Nephron (organoid): ENCODE data around the gene AFAP1L1.

Experiments
- H3K27ac Mint-ChIP-seq, 3 experiments: 2 replicates each; pipeline ENCODE4 v1.8.0; 2020; ENCODE audit warnings: mixed read lengths in 3 of 3, mild to moderate bottlenecking in 2 of 3, moderate library complexity in 1 of 3
- H3K27me3 Mint-ChIP-seq: 2 replicates; pipeline ENCODE4 v1.8.0; 2021; ENCODE audit warnings: low read depth, mild to moderate bottlenecking, moderate library complexity, mixed read lengths
- H3K36me3 Mint-ChIP-seq: 2 replicates; pipeline ENCODE4 v1.8.0; 2020; ENCODE audit warnings: low read depth, mixed read lengths
- H3K4me1 Mint-ChIP-seq: 2 replicates; pipeline ENCODE4 v1.8.0; 2020; ENCODE audit warnings: mixed read lengths
- H3K4me3 Mint-ChIP-seq, 3 experiments: 2 replicates each; pipeline ENCODE4 v1.8.0; 2020; ENCODE audit warnings: mild to moderate bottlenecking in 3 of 3, mixed read lengths in 3 of 3, moderate library complexity in 2 of 3
- H3K9me3 Mint-ChIP-seq: 2 replicates; pipeline ENCODE4 v1.8.0; 2020; ENCODE audit warnings: mixed read lengths
- CTCF ChIP-seq, 3 experiments: fragments of 200-600 bp; sonication (generic); IDR thresholded peaks; one replicate each; pipeline ENCODE4 v1.5.0; 2021; ENCODE audit warnings: antibody characterized with exemption in 3 of 3; ENCODE audit not compliant: unreplicated experiment in 3 of 3

The AFAP1L1 gene

GRCh38 chr5:149282966-149283332 lies 11.3 kb downstream of the AFAP1L1 start:
- Mint-ChIP-seq H3K27ac (no peak overlapping the region), H3K4me3 (no peak overlapping the region), H3K4me1 (peaks cover 52% of the 10 kb centered on the region), H3K27me3 (peaks cover 15% of the 10 kb centered on the region), H3K9me3 (no peaks in the 10 kb centered on the region), H3K36me3 (no peaks in the 10 kb centered on the region)
- TF ChIP-seq CTCF (IDR thresholded peaks at IDR 0.05; ENCODE audit: unreplicated experiment in 3 of 3): no peak

GRCh38 chr5:149283626-149284480 lies 12.2 kb downstream of the AFAP1L1 start:
- Mint-ChIP-seq H3K27ac (no peak overlapping the region), H3K9me3 (no peaks in the 10 kb centered on the region), H3K27me3 (peaks cover 15% of the 10 kb centered on the region), H3K4me3 (peak overlapping the region in 2 of 3 experiments; percentile 5 to 31), H3K4me1 (peaks cover 46% of the 10 kb centered on the region), H3K36me3 (no peaks in the 10 kb centered on the region)
- no peak for TF ChIP-seq CTCF (IDR thresholded peaks at IDR 0.05; ENCODE audit: unreplicated experiment in 3 of 3)

GRCh38 chr5:149284501-149284900 lies 12.8 kb downstream of the AFAP1L1 start:
- H3K9me3 Mint-ChIP-seq: no peaks in the 10 kb centered on the region
- H3K27me3 Mint-ChIP-seq: peaks cover 15% of the 10 kb centered on the region
- no peak overlapping the region for H3K4me3 Mint-ChIP-seq
- no peak for TF ChIP-seq CTCF (IDR thresholded peaks at IDR 0.05; ENCODE audit: unreplicated experiment in 3 of 3)
- H3K4me1 Mint-ChIP-seq: peaks cover 48% of the 10 kb centered on the region
- H3K36me3 Mint-ChIP-seq: no peaks in the 10 kb centered on the region
- no peak overlapping the region for H3K27ac Mint-ChIP-seq

GRCh38 chr5:149285153-149285552 lies 13.5 kb downstream of the AFAP1L1 start:
- Mint-ChIP-seq H3K4me3 (no peak overlapping the region), H3K36me3 (no peaks in the 10 kb centered on the region), H3K4me1 (peaks cover 45% of the 10 kb centered on the region), H3K27me3 (peaks cover 15% of the 10 kb centered on the region), H3K27ac (no peak overlapping the region), H3K9me3 (no peaks in the 10 kb centered on the region)
- TF ChIP-seq CTCF (IDR thresholded peaks at IDR 0.05; ENCODE audit: unreplicated experiment in 3 of 3): no peak

GRCh38 chr5:149288436-149288835 lies 16.8 kb downstream of the AFAP1L1 start:
- Mint-ChIP-seq H3K36me3 (no peaks in the 10 kb centered on the region), H3K27me3 (peaks cover 14% of the 10 kb centered on the region), H3K27ac (peak overlapping the region in 2 of 3 experiments; percentile 8 to 27), H3K4me1 (peaks cover 22% of the 10 kb centered on the region), H3K4me3 (no peak overlapping the region), H3K9me3 (no peaks in the 10 kb centered on the region)
- TF ChIP-seq CTCF (IDR thresholded peaks at IDR 0.05; ENCODE audit: unreplicated experiment in 3 of 3): no peak

GRCh38 chr5:149289301-149289700 lies 17.6 kb downstream of the AFAP1L1 start:
- Mint-ChIP-seq H3K4me1 (peaks cover 14% of the 10 kb centered on the region), H3K27me3 (peaks cover 10% of the 10 kb centered on the region), H3K27ac (peak overlapping the region; percentile 6 to 27 (median 8)), H3K36me3 (no peaks in the 10 kb centered on the region), H3K9me3 (no peaks in the 10 kb centered on the region), H3K4me3 (no peak overlapping the region)
- TF ChIP-seq CTCF (IDR thresholded peaks at IDR 0.05; ENCODE audit: unreplicated experiment in 3 of 3): no peak
